HAP-1 (cell line): ENCODE data around the gene HSPH1.

ENCODE experiments used
- DNase-seq, 2 experiments: peaks; one replicate each; pipeline ENCODE4 v3.0.0-alpha.2; 2016 to 2020; ENCODE audit warnings: low spot score in 2 of 2
- H3K27me3 ChIP-seq: fragments of 250-450 bp; sonication (Bioruptor Pico); 2 replicates; pipeline ENCODE4 v1.5.1; 2020; ENCODE audit warnings: low read depth, mild to moderate bottlenecking, moderate library complexity
- H3K36me3 ChIP-seq: fragments of 250-450 bp; sonication (Bioruptor Pico); replicated peaks from 2 replicates; pipeline ENCODE4 v1.5.1; 2020; ENCODE audit warnings: mild to moderate bottlenecking
- H3K4me1 ChIP-seq: fragments of 250-450 bp; sonication (Bioruptor Pico); 2 replicates; pipeline ENCODE4 v1.5.1; 2020; ENCODE audit warnings: mild to moderate bottlenecking
- H3K4me3 ChIP-seq: fragments of 250-450 bp; sonication (Bioruptor Pico); 2 replicates; pipeline ENCODE4 v1.5.1; 2020; ENCODE audit warnings: mild to moderate bottlenecking, moderate library complexity
- H3K9me3 ChIP-seq: fragments of 250-450 bp; sonication (Bioruptor Pico); 2 replicates; pipeline ENCODE4 v1.5.1; 2020; ENCODE audit warnings: mild to moderate bottlenecking, moderate library complexity
- in situ Hi-C: fragments of 300-500 bp; cut with MboI; formaldehyde crosslinking; loops from 3 replicates; pipeline ENCODE4 v1.14.3; 2020; ENCODE audit warnings: low sequenced_read_pairs, inconsistent platforms, mixed read lengths

Gene HSPH1

GRCh38 chr13:31161557-31162150, at the start of gene HSPH1:
Gene HSPH1 (minus strand): TSS chr13:31161904. CDS start chr13:31161582, 322 bp downstream.
- in situ Hi-C loops, result no loop called here
- H3K4me3 ChIP-seq, result peak within 1 kb of the TSS; percentile 83
- peaks cover 6% of the 10 kb centered on the region; the same call in 1 of the 2 replicates for H3K4me1 ChIP-seq
- no peaks in the 10 kb centered on the region for H3K27me3 ChIP-seq
- H3K36me3 ChIP-seq, result peaks cover 14% of the 10 kb centered on the region
- no peaks in the 10 kb centered on the region for H3K9me3 ChIP-seq
- DNase-seq, result peak; percentile 92 to 98

- in situ Hi-C loops, result no loop called here
- Histone ChIP-seq H3K4me1 (no peaks in the 10 kb centered on the region; the same call in 1 of the 2 replicates), H3K36me3 (no peaks in the 10 kb centered on the region), H3K4me3 (no peak overlapping the region), H3K9me3 (no peaks in the 10 kb centered on the region), H3K27me3 (no peaks in the 10 kb centered on the region)
- no peak for DNase-seq
Observed at GRCh38 chr13:31209841-31210210, 48.1 kb upstream of the HSPH1 start.

GRCh38 chr13:31209172-31209840, 47.6 kb upstream of the HSPH1 start:
- in situ Hi-C loops, result no loop called here
- H3K27me3 ChIP-seq, result no peaks in the 10 kb centered on the region

GRCh38 chr13:31208559-31209122, 46.9 kb upstream of the HSPH1 start:
- in situ Hi-C loops, result no loop called here
- no peak for DNase-seq
- H3K27me3 ChIP-seq, result no peaks in the 10 kb centered on the region

More at GRCh38 chr13:31209172-31209840, 47.6 kb upstream of the HSPH1 start:
- H3K9me3 ChIP-seq, result no peaks in the 10 kb centered on the region
- peak; percentile 55 to 74 for DNase-seq
- no peaks in the 10 kb centered on the region for H3K36me3 ChIP-seq
- H3K4me1 ChIP-seq, result no peaks in the 10 kb centered on the region; the same call in 1 of the 2 replicates
- H3K4me3 ChIP-seq, result no peak overlapping the region

GRCh38 chr13:31207661-31208552, 46.2 kb upstream of the HSPH1 start:
- no peaks in the 10 kb centered on the region for H3K36me3 ChIP-seq
- in situ Hi-C loops, result no loop called here
- H3K27me3 ChIP-seq, result no peaks in the 10 kb centered on the region
- no peaks in the 10 kb centered on the region; the same call in 1 of the 2 replicates for H3K4me1 ChIP-seq
- H3K4me3 ChIP-seq, result no peak overlapping the region
- no peaks in the 10 kb centered on the region for H3K9me3 ChIP-seq
- DNase-seq, result no peak

More at GRCh38 chr13:31208559-31209122, 46.9 kb upstream of the HSPH1 start:
- Histone ChIP-seq H3K36me3 (no peaks in the 10 kb centered on the region), H3K9me3 (no peaks in the 10 kb centered on the region), H3K4me1 (no peaks in the 10 kb centered on the region; the same call in 1 of the 2 replicates), H3K4me3 (no peak overlapping the region)

- Histone ChIP-seq H3K4me3 (no peak overlapping the region), H3K36me3 (no peaks in the 10 kb centered on the region), H3K9me3 (no peaks in the 10 kb centered on the region), H3K4me1 (peaks cover 2% of the 10 kb centered on the region; the same call in 1 of the 2 replicates), H3K27me3 (no peaks in the 10 kb centered on the region)
- in situ Hi-C loops, result no loop called here
- DNase-seq, result no peak
Observed at GRCh38 chr13:31204592-31204991, 42.9 kb upstream of the HSPH1 start.

GRCh38 chr13:31201341-31202031, 39.8 kb upstream of the HSPH1 start:
- no peaks in the 10 kb centered on the region for H3K27me3 ChIP-seq
- peak in 1 of 2 experiments; percentile 15 for DNase-seq
- H3K4me1 ChIP-seq, result peaks cover 6% of the 10 kb centered on the region
- H3K4me3 ChIP-seq, result peak overlapping the region; percentile 51
- in situ Hi-C loops, result no loop called here
- no peaks in the 10 kb centered on the region for H3K9me3 ChIP-seq
- no peaks in the 10 kb centered on the region for H3K36me3 ChIP-seq

- H3K4me3 ChIP-seq, result peak overlapping the region; percentile 51
- in situ Hi-C loops, result no loop called here
- H3K4me1 ChIP-seq, result peaks cover 6% of the 10 kb centered on the region
- H3K27me3 ChIP-seq, result no peaks in the 10 kb centered on the region
- DNase-seq, result peak; percentile 39 to 72
- no peaks in the 10 kb centered on the region for H3K9me3 ChIP-seq
- no peaks in the 10 kb centered on the region for H3K36me3 ChIP-seq
Observed at GRCh38 chr13:31200637-31200971, 38.9 kb upstream of the HSPH1 start.

- Histone ChIP-seq H3K9me3 (no peaks in the 10 kb centered on the region), H3K4me3 (peak within 1 kb of the TSS; percentile 51), H3K27me3 (no peaks in the 10 kb centered on the region), H3K36me3 (no peaks in the 10 kb centered on the region), H3K4me1 (peaks cover 6% of the 10 kb centered on the region)
- DNase-seq, result peak; percentile 80 to 83
- in situ Hi-C loops, result no loop called here
Observed at GRCh38 chr13:31199849-31200636, 38.3 kb upstream of the HSPH1 start, which contains the start of gene B3GLCT. Gene B3GLCT (plus strand): TSS chr13:31199975. CDS start chr13:31200085, 110 bp downstream.

GRCh38 chr13:31199527-31199848, 37.8 kb upstream of the HSPH1 start:
- Histone ChIP-seq H3K4me3 (peak overlapping the region; percentile 51), H3K27me3 (no peaks in the 10 kb centered on the region), H3K4me1 (peaks cover 6% of the 10 kb centered on the region), H3K9me3 (no peaks in the 10 kb centered on the region), H3K36me3 (no peaks in the 10 kb centered on the region)
- in situ Hi-C loops, result no loop called here
- no peak for DNase-seq

GRCh38 chr13:31198519-31198918, 36.8 kb upstream of the HSPH1 start:
- H3K9me3 ChIP-seq, result no peaks in the 10 kb centered on the region
- in situ Hi-C loops, result no loop called here
- H3K4me3 ChIP-seq, result no peak overlapping the region
- H3K36me3 ChIP-seq, result no peaks in the 10 kb centered on the region
- no peak for DNase-seq
- H3K27me3 ChIP-seq, result no peaks in the 10 kb centered on the region
- peaks cover 6% of the 10 kb centered on the region for H3K4me1 ChIP-seq

- Histone ChIP-seq H3K4me1 (peaks cover 6% of the 10 kb centered on the region), H3K36me3 (no peaks in the 10 kb centered on the region), H3K27me3 (no peaks in the 10 kb centered on the region), H3K4me3 (no peak overlapping the region), H3K9me3 (no peaks in the 10 kb centered on the region)
- DNase-seq, result no peak
- in situ Hi-C loops, result no loop called here
Observed at GRCh38 chr13:31196992-31197391, 35.3 kb upstream of the HSPH1 start.
